HEK293 (cell line): ENCODE data around the gene MUC12.

ENCODE experiments used
- BCL11B ChIP-seq: fragments of 450-650 bp; formaldehyde crosslinking; IDR thresholded peaks from 2 replicates; pipeline ENCODE4 v1.5.1; 2016; ENCODE audit warnings: low read depth, missing biosample characterization, missing genetic modification characterization
- KLF8 ChIP-seq: fragments of 450-650 bp; formaldehyde crosslinking; IDR thresholded peaks from 2 replicates; pipeline ENCODE4 v1.5.1; 2016; ENCODE audit warnings: missing biosample characterization, missing genetic modification characterization
- ZBTB10 ChIP-seq: fragments of 450-650 bp; formaldehyde crosslinking; IDR thresholded peaks from 2 replicates; pipeline ENCODE4 v1.5.1; 2016; ENCODE audit warnings: missing biosample characterization, missing genetic modification characterization
- ZEB2 ChIP-seq: fragments of 450-650 bp; formaldehyde crosslinking; IDR thresholded peaks from 2 replicates; pipeline ENCODE4 v1.5.1; 2016; ENCODE audit warnings: missing biosample characterization, missing genetic modification characterization

The MUC12 gene

GRCh38 chr7:101068401-101068800 is 99.0 kb downstream of the MUC12 start (continued):
- TF ChIP-seq KLF8 (tag by site-specific recombination): no peak
- no peak for TF ChIP-seq ZEB2 (tag by site-specific recombination)
- no peak for TF ChIP-seq ZBTB10 (tag by site-specific recombination)
- no peak for TF ChIP-seq BCL11B
